DMS 273 treated with DMSO at 0.1 percent for 48 hours (cell line): ENCODE results near the gene ST8SIA2.

Experiments
- DNase-seq: peaks from one replicate; lab custom pipeline; 2025; lab: John Stamatoyannopoulos, UW

Gene ST8SIA2, protein sequence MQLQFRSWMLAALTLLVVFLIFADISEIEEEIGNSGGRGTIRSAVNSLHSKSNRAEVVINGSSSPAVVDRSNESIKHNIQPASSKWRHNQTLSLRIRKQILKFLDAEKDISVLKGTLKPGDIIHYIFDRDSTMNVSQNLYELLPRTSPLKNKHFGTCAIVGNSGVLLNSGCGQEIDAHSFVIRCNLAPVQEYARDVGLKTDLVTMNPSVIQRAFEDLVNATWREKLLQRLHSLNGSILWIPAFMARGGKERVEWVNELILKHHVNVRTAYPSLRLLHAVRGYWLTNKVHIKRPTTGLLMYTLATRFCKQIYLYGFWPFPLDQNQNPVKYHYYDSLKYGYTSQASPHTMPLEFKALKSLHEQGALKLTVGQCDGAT

DNA sequence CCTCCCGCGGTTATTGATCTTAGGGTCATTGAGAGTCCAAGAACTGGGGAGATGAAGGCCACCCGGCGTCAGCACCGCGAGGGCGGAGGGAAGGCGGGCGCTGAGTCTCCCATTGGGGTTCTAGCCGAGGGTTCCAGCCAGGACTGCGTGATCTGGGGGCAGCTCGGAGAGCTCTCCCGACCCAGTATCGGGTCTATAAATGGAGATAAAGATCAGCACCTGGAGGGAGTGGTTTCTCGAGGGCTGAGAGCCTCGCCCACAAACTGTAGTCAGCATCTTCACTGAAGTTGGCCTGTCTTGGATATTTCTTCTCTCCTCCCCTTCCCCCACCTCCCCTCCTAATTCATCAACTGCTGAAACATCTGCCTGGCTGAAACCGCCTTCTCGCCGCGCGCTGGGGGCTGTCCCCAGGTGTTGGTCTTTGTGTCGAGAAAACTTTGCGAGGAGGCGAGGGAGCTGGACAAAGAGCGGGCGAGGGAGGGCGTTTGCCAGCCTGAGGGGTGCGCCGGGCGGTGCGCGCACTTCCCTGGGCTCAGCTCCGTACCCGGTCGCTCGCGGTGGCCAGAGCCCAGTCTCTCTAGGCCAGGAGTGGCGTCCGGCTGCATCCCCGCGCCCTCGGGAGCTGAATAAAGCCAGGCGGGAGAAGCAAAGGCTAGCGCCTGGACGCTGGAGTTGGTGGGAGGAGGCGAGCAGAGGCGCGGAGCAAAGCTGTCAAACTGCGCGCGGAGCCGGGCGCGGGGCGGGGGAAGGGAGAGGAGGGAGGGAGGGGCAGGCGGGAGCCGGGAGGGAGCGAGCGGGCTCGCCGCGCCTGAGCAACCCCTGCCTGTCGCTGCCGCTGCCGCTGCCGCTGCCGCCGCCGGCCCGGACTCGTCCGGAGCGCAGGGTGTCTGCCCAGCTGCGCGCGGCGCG is at the start of gene ST8SIA2:
TSS of gene ST8SIA2 (plus strand) at position 811 of the 909 bp plus-strand sequence. CDS start 184 bp downstream, outside the sequence.
- no peak for DNase-seq

DNA sequence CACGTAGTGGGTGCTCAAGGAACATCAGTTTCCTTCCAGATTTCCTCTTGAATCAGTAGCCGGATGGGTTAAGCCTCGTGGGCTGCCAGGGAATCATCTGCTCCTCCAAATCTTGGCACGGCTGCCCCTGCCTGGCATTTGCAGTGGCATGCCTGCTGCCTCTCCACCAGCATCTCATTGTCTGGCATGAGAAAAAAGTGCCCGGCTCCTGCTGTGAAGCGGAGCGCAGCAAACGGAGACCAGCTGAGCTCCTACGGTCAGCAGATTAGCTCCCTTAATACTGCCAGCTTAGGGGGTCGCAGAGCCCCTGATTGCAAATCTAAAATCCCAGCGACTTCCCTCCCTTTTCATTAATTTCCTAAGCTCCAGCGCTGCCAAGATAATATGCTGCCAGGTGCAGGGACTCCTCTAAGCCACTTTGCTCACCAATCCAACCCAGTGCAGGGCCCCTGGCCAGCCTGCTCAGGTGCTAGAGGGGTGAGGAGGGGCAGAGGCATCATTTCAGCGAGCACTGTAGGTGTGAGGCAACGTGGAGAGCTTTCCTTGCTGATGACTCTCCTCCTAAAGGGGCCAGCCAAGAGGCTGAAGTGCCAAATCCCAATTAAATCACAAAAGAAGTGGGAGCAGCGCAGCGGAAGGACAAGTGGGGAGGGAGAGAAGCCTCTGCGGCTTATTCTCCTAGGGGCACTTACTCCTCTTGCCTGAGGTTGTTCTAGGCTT is 49.6 kb upstream of the ST8SIA2 start:
- peak; percentile 20 for DNase-seq

DNA sequence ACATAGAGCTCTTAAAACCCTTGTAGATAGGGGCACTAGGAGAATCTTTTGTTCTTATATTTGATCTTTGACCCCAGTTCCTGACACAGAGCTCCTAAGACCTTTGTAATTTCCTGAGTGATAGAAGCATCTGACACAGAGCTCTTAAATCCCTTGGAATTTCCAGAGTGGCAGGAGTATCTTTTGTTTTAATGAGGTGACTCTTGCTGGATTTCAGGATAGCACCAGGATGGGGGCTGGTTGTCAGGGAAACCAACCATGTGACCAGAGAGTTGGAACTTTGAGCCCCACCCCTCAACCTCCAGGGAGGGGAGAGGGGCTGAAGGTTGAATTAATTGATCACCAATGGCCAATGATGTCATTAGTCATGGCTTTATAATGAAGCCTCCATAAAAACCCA is 47.6 kb upstream of the ST8SIA2 start:
- DNase-seq, result no peak

DNA sequence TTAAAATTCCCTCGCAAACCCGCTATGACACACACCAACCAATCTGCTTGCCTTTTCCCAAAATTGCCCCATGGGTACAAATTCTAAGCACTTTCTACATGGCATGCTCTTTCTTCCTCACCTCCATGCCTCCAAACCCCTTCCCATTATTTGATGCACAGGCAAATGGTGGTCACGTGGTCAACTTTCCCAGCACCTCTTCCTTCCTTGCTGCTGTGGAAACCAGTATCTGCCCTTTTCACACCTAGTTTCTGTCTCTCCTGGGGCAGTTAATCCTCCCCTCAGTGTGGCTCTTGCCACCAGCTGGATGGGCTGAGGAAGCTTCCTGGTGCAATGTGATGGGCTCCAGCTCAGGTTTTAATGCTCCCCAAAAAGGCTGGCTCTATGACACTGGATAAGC is 38.4 kb upstream of the ST8SIA2 start:
- DNase-seq, result no peak

DNA sequence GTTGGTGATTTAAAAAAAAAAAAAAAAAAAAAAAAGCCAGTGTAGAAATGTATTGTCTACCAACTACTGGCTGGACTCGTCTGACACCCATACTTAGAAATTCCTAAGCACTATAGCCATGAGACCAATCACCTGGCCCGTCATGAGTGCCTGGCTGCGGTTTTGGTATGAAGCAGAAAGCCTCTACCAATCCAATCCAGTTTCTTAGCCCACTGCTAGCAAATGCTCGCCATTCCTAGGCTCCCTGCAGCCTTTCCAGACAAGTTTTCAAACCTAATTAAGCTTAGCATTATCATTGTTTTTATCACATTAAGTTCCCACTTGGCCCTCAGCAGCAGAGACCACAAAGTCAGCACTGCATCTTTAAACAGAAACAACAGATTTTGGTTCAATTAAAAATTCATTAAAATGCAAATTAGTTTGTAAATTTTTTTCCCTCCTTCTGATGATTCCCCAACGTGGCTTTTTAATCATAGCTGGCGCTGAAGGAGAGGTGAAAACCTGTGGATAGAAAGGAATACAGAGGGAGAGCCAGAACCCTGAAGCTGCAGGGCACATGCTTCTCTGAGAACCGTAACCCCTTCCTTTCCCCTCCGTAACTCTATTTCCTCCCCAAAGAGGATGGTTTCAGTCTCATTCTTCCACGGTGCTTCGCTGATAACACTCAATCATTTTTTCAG is 32.2 kb upstream of the ST8SIA2 start:
- DNase-seq, result no peak

DNA sequence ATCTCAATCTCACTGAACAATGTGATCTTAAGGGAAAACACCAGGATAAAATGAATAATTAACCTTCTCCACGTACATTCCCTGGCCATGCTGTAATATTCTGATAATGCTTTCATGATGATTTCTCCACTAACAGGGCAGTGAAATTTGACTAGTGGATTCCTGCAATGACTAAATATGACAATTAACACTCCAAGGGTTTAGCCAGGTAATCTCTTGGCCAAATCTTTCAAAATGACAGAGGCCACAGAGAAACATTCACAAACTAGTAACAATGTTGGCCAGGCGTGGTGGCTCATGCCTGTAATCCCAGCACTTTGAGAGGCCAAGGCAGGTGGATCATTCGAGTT is 31.7 kb upstream of the ST8SIA2 start:
- no peak for DNase-seq

DNA sequence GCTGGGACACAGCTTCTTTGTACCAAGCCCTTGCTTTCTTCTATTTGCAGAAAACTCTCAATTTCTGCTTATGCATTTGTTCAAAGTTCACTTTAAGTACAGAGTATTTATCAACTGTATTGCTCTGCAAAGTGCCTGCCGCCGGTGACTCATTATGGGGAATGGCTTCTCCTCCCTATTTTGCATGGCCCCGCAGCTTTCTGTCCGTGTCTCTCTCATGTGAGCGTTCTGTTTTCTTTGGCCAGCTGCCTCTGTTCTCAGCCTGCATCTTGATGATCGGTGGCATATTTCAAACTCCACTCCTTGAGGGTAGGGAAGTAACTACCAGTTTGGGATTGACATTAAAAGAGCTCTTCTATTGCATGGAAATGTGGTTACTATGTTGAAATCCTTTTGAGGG is 28.6 kb upstream of the ST8SIA2 start:
- DNase-seq, result no peak

DNA sequence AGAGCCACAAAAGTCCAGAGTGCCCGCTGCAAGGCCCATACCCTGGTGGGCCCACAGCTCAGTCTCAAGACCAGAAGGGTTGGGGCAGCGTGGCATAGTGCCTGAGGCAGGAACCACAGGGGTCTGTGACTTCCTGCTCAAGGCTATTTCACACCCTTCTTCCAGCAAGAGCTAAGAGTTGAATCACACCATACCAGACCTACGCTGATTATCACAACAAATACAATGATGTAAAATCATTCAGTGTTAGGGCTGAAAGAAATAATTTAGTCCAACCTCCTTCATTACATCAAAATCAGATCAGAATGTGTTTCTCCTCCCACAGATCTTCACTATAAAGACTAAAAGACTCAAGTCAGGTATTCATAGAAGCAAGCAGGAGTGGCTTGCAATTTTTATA is 27.8 kb upstream of the ST8SIA2 start:
- DNase-seq, result no peak

DNA sequence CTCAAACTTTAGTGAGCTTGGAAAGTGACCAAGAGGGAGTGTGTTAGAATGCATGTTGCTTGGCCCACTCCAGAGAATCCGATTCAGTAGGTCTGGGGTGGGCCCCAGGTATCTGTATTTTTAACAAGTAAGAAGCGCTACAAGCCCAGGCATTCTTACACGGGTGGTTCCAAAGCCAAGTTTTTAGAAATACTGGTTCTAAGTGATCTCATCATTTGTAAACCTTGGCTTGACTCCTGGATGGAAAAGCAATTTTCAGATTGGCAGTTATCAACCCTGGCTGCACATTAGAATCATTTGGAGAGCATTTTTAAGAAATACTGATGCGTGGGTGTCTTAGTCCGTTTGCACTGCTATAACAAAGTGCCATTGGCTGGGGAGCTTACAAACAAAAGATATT is 27.3 kb upstream of the ST8SIA2 start:
- DNase-seq, result no peak

DNA sequence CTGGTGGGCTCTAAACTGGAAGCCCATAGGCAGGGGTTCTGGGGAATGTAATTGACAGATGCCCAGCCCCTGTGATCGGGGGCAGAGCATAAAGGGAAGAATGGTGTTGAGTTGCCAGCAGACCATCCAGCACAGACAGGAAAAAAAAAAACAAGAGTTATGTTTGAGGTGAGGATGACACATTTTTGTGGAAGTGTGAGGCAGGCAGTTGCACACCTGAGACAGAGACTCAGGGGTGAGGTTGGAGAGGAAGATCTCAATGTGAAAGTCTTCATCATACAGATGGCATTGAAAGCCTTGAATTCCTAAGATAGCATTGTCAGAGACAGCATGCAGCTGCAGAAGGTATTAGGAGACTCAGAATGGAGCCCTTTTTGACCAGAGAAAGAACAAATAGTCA is 18.6 kb upstream of the ST8SIA2 start:
- DNase-seq, result no peak

DNA sequence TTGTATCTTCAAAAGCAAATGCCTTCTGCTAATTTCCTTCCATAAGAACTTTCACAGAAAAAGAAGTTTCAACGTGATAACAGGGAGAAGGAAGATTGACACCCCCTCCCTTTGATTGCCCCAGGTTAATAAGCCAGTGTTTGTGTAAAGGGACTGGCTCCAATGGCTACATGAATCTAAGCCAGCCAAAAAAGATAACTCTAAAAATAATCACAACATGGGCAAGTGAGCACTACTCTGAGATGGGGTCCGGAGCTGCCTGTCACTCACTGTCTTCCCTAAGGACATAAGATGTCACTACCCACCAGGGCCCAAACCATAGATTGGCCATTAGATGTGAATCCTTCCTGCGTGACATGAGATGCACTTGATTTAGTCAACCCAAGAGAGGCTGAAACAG is 17.6 kb upstream of the ST8SIA2 start:
- no peak for DNase-seq

DNA sequence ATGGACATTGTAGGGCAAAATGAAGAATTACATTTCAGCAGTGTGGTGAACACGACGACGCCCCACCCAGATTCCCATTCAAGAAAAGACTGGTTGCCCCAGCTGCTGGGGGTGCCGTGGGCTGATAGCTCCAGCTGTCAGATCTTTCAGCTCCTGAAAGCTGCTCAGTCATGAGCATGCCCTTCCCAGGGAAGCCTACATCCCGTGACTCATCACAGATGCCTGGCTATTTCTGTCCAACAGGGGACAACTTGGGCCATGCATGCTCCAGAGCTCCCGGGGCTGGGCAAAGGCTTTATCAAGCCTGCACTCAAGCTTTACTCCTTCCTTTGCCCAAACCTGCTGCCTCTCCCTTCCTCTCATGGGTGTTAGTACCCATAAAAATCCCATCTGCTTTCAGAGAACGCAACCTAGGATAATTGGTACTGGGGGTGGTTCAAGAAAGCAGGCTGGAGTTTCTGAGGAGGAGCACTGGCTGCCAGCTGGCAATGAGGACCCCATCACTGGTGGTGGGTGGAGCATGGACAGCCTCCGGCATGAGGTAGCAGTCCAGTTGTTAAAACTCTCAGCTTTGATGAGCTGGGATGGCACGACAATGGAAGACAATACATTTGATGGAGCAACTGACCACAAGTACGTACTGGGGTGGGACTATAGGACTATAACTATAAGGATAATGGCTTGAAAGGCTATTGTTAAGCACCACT is 16.4 kb upstream of the ST8SIA2 start:
- DNase-seq, result peak; percentile 37

DNA sequence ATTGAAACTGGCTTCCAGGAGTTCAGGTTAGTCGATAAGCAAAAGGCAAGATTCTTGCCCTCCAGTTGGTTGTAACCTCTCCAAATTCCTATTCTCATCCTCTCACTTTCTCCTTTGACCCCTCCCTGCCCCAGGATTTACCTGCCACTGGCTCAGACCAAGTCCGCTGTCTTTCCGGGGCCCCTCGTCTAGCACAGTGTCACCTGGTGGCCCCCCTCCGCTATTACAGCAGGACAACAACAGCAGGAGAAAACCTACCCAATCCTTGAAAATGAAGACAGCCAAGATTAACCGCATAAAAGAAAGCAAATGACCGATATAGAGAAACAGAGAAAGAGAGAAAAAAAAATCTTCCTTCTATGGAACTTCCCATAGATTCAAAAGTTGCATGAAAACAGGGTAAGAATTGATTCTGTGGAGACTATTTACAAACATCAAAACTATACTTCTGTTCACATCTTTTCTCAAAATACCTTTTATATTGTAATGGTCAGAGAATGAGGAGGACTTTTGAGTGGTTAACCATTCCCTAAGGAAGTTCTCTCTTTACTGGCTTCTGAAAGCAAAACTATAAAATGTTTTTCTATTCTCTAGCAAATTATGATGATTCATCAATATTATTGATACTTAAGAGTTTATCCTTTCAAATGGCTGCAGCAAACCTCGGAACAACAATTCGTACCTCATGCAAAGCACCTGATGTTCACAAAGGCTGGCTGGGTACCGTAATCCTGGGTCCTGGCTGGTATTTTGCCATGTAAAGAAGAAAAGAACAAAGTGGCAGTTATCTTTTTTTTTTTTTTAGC is 10.0 kb upstream of the ST8SIA2 start:
- no peak for DNase-seq

DNA sequence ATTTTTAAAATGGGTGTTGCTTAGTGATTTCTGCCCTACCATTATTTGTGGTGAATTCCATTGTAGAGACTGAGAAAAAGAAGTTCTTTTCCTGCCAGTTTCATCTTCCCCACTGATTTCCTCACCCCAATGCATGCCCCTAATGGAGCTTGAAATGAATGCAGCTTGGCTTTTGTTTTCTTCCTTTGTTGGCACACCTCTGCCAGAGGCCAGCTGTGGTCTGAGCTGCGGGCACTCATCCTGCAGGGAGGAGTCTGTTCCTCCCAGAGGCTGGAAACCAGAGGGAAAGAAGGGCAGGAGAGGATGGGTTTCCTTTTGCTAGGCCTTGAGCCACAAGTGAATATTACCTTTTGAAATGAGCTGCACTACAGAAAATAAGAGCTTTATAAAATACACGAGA is 9.3 kb upstream of the ST8SIA2 start:
- no peak for DNase-seq

DNA sequence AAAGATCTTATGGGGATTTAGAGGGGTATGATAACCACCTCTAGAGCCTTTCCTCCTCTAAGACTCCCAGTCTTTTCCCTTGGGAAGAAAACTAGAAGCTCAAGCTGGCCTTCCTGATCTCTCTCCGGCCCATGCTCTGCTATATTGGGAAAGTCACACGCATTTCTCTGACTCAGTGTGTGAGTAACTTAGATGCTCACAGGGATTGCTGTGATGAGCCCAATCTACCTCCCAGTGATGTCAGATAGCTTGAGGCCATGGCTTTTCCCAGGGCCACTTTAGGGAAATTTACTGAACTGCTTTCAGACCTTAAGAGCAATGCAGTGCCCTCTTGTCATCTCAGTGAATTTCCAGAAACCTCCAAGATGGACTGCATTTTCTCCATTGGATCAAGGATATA is 8.6 kb upstream of the ST8SIA2 start:
- DNase-seq, result no peak

DNA sequence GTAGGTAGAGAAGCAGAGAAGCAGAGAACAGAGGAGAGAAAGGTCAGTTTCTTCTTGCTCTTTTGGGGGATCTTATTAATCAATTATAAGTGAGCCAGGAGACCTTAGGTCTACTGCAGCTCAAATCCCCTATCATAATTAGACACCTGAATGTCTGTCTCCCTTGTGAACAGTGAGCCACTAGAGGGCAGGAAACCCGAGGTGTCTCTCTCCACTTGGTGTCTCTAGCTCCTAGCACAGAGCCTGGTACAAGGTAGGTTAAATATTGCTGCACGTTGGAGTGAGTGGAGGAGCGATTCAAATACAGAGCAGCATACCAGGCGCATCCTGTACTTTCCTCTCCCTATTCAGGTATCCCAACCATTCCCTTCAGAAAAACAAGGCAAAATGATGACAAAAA is 2.0 kb upstream of the ST8SIA2 start:
- DNase-seq, result peak; percentile 9

DNA sequence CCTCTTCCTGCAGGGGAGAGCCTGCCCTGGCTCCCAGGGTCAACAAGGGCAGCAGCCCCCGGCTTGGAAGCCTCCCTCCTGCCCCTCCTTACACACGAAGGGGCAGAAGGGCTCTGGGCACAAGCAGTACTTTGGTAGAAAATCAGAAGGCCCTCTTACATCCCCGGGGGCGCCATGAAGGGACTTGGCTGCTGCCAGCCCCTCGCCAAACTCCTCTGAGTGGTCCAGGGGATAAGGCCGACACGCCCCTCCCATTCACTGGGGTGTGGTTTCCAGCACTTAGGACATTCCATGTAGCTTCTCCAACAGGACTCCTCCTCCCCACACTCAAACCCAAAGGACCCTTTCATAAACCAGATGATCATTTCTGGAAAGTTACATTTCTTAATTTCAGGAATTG is 1.2 kb upstream of the ST8SIA2 start:
- DNase-seq, result no peak

DNA sequence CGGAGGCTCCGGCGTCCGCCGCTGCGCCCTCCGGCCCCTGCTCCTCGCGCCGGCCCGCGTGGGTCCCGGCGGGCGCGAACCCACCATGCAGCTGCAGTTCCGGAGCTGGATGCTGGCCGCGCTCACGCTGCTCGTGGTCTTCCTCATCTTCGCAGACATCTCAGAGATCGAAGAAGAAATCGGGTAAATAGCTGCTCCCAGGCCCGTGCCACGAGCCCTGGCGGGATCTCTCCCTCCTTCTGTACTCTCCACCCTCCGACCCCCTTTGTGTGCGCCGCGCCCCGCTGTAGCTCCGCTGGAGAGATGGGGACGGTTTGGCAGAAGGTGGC is 263 bp downstream of the ST8SIA2 start:
- DNase-seq, result no peak

DNA sequence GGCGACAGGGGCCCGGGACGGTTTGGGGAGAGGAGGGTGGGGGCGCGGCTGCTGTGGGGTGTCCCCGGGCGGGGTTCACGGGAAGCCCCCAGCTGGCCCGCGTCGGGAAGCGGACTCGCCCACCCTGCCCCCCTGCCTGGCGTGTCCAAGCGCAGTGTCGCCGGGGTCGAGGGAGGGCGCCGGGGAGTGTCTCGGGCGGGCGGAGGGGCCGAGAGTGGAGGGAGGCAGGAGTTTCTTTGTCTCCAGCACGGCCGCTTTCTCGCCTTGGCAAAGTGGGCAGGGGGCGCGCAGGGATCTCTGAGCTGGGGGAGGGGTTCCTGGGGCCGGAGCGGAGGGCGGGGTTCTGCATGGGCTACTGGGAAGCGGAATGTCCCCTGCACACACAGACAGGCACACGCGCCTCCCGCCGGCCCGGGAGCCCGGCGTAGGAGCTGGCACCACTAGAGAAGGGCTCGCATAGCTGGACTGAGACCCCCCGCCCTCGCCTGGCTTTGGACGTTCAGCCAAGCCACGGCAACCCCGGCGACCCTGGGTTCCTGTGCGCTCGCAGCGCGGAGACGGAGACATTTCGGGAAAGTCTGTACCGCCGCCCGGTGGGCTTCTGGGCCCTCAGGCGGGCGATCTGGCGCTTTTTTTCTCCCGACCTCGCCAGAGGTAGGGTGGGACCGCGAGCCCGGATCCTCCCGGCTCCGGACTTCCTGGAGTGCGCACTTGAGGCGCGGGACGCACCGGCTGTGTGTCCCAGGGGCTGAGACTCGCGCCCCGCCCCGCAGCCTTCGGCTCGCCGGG is 822 bp downstream of the ST8SIA2 start:
- DNase-seq, result no peak

DNA sequence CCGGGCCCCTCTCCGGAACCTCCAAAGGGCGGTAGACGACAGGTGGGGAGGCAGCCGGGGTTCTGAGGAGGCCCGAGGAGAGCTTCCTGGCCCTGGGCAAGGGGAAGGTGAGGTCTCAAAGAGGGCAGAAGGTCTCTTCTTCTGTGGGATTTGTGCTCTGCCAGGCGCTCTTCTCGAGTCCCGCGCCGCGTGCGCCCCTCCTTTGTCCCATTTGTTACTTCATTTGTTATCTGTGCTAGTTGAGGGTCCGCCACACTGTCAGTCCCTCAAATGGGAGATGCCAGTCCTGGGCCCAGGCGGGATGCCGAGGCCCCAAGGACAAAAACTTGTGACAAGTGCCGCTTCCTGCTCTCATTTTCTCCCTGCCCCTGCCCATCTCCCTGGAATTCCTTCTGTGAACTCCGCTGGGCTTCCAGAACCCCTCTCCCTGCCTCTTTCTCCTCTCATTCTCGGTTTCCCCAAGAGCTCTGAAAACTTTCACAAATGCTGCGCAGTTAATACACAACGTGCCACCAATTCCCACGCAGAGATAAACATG is 1.5 kb downstream of the ST8SIA2 start:
- no peak for DNase-seq
